ENCODE results near the gene TOX3.

- no peak for TF ChIP-seq CTCF (IDR thresholded peaks at IDR 0.05; ENCODE audit: insufficient read depth, low read length, poor library complexity, severe bottlenecking)
- no peak for TF ChIP-seq EZH2phosphoT487 (conservative IDR thresholded peaks at IDR 0.05; ENCODE audit: low read length)
These were observed 6.4 kb upstream of the TOX3 start for GRCh38 chr16:52553322-52553721.

All from SU-DHL-6 (cell line).